Measurements from ENCODE around the gene PAH. TPM values are rescaled to one million over a fixed set of nuclear protein-coding genes. Genes with fewer than 3 reads are reported as not detected.

The PAH gene
- total and polyA plus RNA-seq, 10 of the 15 experiments (the other 5 are each of a cell fraction or from before 2014, with no cell fraction given) = 0.20 to 4.8 (median 0.55) TPM; not detected in 1

- FAIRE-seq = no peak
- intact Hi-C loops (cut with micrococcal nuclease; ENCODE audit: unreplicated experiment) (no loop called here), in situ Hi-C loops (cut with MboI) (no loop called here)
- no peak overlapping the region for H3K4me2 ChIP-seq (ENCODE audit: control insufficient read depth, insufficient read depth)
- H3K4me3 ChIP-seq = no peak overlapping the region
- H2AFZ ChIP-seq (ENCODE audit: control insufficient read depth, low read depth, low read length) = no peak overlapping the region
- H3K4me1 ChIP-seq (ENCODE audit: control insufficient read depth, insufficient read depth, low read length) = peaks cover 11% of the 10 kb centered on the region
- BruUV-seq (replicated peaks) = no TSS peak
- H3K9me3 ChIP-seq (replicated peaks; ENCODE audit: control insufficient read depth, insufficient read depth, low read length) = no peaks in the 10 kb centered on the region
- no peak overlapping the region for H3K27ac ChIP-seq (ENCODE audit: control insufficient read depth, insufficient read depth)
- peaks cover 0 to 3% of the 10 kb centered on the region in 2 experiments; a peak in 1 of 4 replicates for H3K27me3 ChIP-seq (replicated peaks in 1 of 2; ENCODE audit: control insufficient read depth in 2 of 2, insufficient read depth in 2 of 2, low read length in 1 of 2)
- ChIA-PET SMC1A (ENCODE audit: uncharacterized antibody, unreplicated experiment) (interaction anchor here (0.8 to 6.7 kb wide), 18 partner anchors 17 to 595 kb away, joined by 3 to 72 read pairs (median 3); partner anchors contain the start of gene C12orf42), POLR2A (interaction anchor here (1.0 kb wide), 1 partner anchor 543 kb away, joined by 3 read pairs; the partner anchor contains the start of gene C12orf42), CTCF (interaction anchor here (0.9 to 4.1 kb wide), 4 partner anchors 70 to 595 kb away, joined by 4 to 20 read pairs (median 7); no protein-coding TSS in a partner anchor), RAD21 (ENCODE audit: unreplicated experiment) (interaction anchor here (0.9 to 7.0 kb wide), 9 partner anchors 9 to 595 kb away, joined by 3 to 121 read pairs (median 4); no protein-coding TSS in a partner anchor)
- H3K9ac ChIP-seq (ENCODE audit: control insufficient read depth, insufficient read depth, low read length) = no peak overlapping the region
- no peaks in the 10 kb centered on the region for H3K79me2 ChIP-seq (ENCODE audit: control insufficient read depth, insufficient read depth, low read length)
- no peak for DNase-seq (ENCODE audit: low read depth, low spot score)
- no peaks in the 10 kb centered on the region for H3K36me3 ChIP-seq (ENCODE audit: control insufficient read depth in 2 of 2, insufficient read depth in 2 of 2, low read length in 1 of 2)
- no peaks in the 10 kb centered on the region for H4K20me1 ChIP-seq (ENCODE audit: control insufficient read depth, insufficient read depth)
- peak; percentile 34 for ATAC-seq
- TF ChIP-seq ZBTB40 (IDR thresholded peaks at IDR 0.05; ENCODE audit: borderline replicate concordance) (peak; percentile 46; the same call in 1 of the 2 replicates), IKZF1 (conservative IDR thresholded peaks at IDR 0.05) (no peak), EGR1 (IDR thresholded peaks at IDR 0.05; ENCODE audit: borderline replicate concordance in 1 of 2, low read depth in 2 of 2, low read length in 2 of 2) (no peak), IKZF2 (IDR thresholded peaks at IDR 0.05) (peak; percentile 43 to 60; a peak in 3 of 4 replicates), CREM (IDR thresholded peaks at IDR 0.05; ENCODE audit: low read depth) (no peak), SIN3A (IDR thresholded peaks at IDR 0.05; ENCODE audit: low read depth, low read length) (no peak), SUZ12 (IDR thresholded peaks at IDR 0.05; ENCODE audit: unreplicated experiment) (no peak), RAD21 (IDR thresholded peaks at IDR 0.05; ENCODE audit: insufficient read depth, low read depth, low read length) (no peak), STAT3 (IDR thresholded peaks at IDR 0.05; ENCODE audit: low read depth, low read length) (no peak), RCOR1 (conservative IDR thresholded peaks at IDR 0.05; ENCODE audit: low read depth, low read length) (no peak), E2F8 (IDR thresholded peaks at IDR 0.05; ENCODE audit: low read depth, partially characterized antibody) (no peak), BCL11A (IDR thresholded peaks at IDR 0.05; ENCODE audit: low read depth, low read length) (no peak), POLR2AphosphoS2 (IDR thresholded peaks at IDR 0.05; ENCODE audit: low read depth, low read length) (no peak), JUND (IDR thresholded peaks at IDR 0.05; ENCODE audit: low read depth, low read length) (peak; percentile 51; the same call in 1 of the 2 replicates), GATAD2B (conservative IDR thresholded peaks at IDR 0.05; ENCODE audit: low read depth) (no peak), YY1 (IDR thresholded peaks at IDR 0.05; ENCODE audit: low read depth, low read length) (no peak)
- TF ChIP-seq, protein P1, sequence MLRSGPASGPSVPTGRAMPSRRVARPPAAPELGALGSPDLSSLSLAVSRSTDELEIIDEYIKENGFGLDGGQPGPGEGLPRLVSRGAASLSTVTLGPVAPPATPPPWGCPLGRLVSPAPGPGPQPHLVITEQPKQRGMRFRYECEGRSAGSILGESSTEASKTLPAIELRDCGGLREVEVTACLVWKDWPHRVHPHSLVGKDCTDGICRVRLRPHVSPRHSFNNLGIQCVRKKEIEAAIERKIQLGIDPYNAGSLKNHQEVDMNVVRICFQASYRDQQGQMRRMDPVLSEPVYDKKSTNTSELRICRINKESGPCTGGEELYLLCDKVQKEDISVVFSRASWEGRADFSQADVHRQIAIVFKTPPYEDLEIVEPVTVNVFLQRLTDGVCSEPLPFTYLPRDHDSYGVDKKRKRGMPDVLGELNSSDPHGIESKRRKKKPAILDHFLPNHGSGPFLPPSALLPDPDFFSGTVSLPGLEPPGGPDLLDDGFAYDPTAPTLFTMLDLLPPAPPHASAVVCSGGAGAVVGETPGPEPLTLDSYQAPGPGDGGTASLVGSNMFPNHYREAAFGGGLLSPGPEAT (IDR thresholded peaks at IDR 0.05; ENCODE audit: low read depth) = peak; percentile 14; the same call in 1 of the 2 replicates
Observed at GRCh38 chr12:102953221-102953620, 36.2 kb upstream of the PAH start.

Data from GM12878 (cell line).